H1 (cell line): ENCODE results near the gene MGAT5B. TPM values are rescaled to one million over a fixed set of nuclear protein-coding genes. Genes with fewer than 3 reads are reported as not detected.

Source experiments
- CTCF ChIA-PET: fragments of 300-600 bp; sonication (Branson Sonifier 250); formaldehyde crosslinking; loops from one replicate; lab custom pipeline; 2021; ENCODE audit not compliant: partially characterized antibody; lab: Charles Lee
- POLR2A ChIA-PET: fragments of 300-600 bp; sonication (Branson Sonifier 250); formaldehyde crosslinking; loops from one replicate; lab custom pipeline; 2021; ENCODE audit warnings: inconsistent platforms; ENCODE audit not compliant: partially characterized antibody; lab: Charles Lee
- DNase-seq, 2 experiments: peaks; one replicate each; pipeline versions ENCODE4 v3.0.0 to v3.0.0-alpha.2; 2010 to 2022; ENCODE audit warnings: low spot score in 2 of 2, low read depth in 1 of 2, mixed read lengths in 1 of 2
- FAIRE-seq: peaks from 2 replicates; lab custom pipeline; 2011; peaks lifted over from hg19 to GRCh38; lab: Jason Lieb, UNC
- H2AFZ ChIP-seq: 2 replicates; pipeline ENCODE4 v1.8.1; 2012; ENCODE audit warnings: low read length, inconsistent platforms
- H2AK5ac ChIP-seq: 2 replicates; pipeline ENCODE4 v1.6.1; 2013; ENCODE audit warnings: low read depth, low read length
- H2BK120ac ChIP-seq: replicated peaks from 2 replicates; pipeline ENCODE3; 2013; ENCODE audit warnings: low read depth, low read length, inconsistent platforms
- H2BK12ac ChIP-seq: 2 replicates; pipeline ENCODE4 v1.6.1; 2013; ENCODE audit warnings: low read depth, low read length
- H2BK15ac ChIP-seq: 2 replicates; pipeline ENCODE4 v1.6.1; 2013; ENCODE audit warnings: low read length
- H2BK20ac ChIP-seq: 2 replicates; pipeline ENCODE4 v1.6.1; 2013; ENCODE audit warnings: low read length
- H2BK5ac ChIP-seq: 2 replicates; pipeline ENCODE4 v1.6.1; 2013; ENCODE audit warnings: low read depth, low read length
- H3K14ac ChIP-seq: 2 replicates; pipeline ENCODE4 v1.6.1; 2013; ENCODE audit warnings: inconsistent platforms; ENCODE audit not compliant: insufficient read length
- H3K18ac ChIP-seq: 2 replicates; pipeline ENCODE4 v1.6.1; 2013; ENCODE audit warnings: low read length; ENCODE audit errors: extremely low read depth
- H3K23ac ChIP-seq: 2 replicates; pipeline ENCODE4 v1.6.1; 2013; ENCODE audit warnings: inconsistent platforms; ENCODE audit not compliant: insufficient read length
- H3K23me2 ChIP-seq: 2 replicates; pipeline ENCODE4 v1.6.1; 2013; ENCODE audit warnings: low read depth, low read length
- H3K27ac ChIP-seq: 2 replicates; pipeline ENCODE4 v1.6.1; 2011; ENCODE audit warnings: low read depth, low read length, inconsistent platforms
- H3K27me3 ChIP-seq, 4 experiments: replicated peaks in 1 of 4; 1 replicate in 1 of 4; 2 replicates in 3 of 4; pipeline versions ENCODE4 v1.6.1 to v1.8.1; 2011 to 2013; ENCODE audit warnings: low read length in 3 of 4, mild to moderate bottlenecking in 3 of 4, inconsistent platforms in 2 of 4, mixed read lengths in 2 of 4, moderate library complexity in 1 of 4; ENCODE audit not compliant: control insufficient read depth in 3 of 4, insufficient read depth in 3 of 4; ENCODE audit errors: extremely low read depth in 1 of 4
- H3K36me3 ChIP-seq, 4 experiments: 2 replicates each; pipeline versions ENCODE4 v1.6.1 to v1.8.1; 2011 to 2013; ENCODE audit warnings: mild to moderate bottlenecking in 4 of 4, low read length in 3 of 4, moderate library complexity in 2 of 4, control low read depth in 1 of 4, inconsistent platforms in 1 of 4; ENCODE audit not compliant: insufficient read depth in 4 of 4, control insufficient read depth in 2 of 4
- H3K4ac ChIP-seq: replicated peaks from 2 replicates; pipeline ENCODE3; 2013; ENCODE audit warnings: low read length, low read depth, mixed read lengths, inconsistent platforms; ENCODE audit not compliant: insufficient read length
- H3K4me1 ChIP-seq, 4 experiments: replicated peaks in 1 of 4; 1 replicate in 1 of 4; 2 replicates in 3 of 4; pipeline versions ENCODE4 v1.6.1 to v1.8.1; 2011 to 2013; ENCODE audit warnings: low read length in 3 of 4, inconsistent platforms in 2 of 4, mixed read lengths in 1 of 4; ENCODE audit not compliant: insufficient read depth in 4 of 4, control insufficient read depth in 3 of 4
- H3K4me2 ChIP-seq, 2 experiments: 2 replicates each; pipeline versions ENCODE4 v1.6.1 to v1.8.1; 2011 to 2013; ENCODE audit warnings: low read depth in 2 of 2, low read length in 2 of 2, control low read depth in 1 of 2, inconsistent platforms in 1 of 2, mild to moderate bottlenecking in 1 of 2; ENCODE audit not compliant: insufficient read depth in 1 of 2
- H3K4me3 ChIP-seq, 4 experiments: fragments of 200-600, 300-600 bp in 1 of 4; sonication (generic), shearing (Covaris generic), sonication (Bioruptor Twin) in 1 of 4; 2 replicates each; pipeline versions ENCODE4 v1.5.1 to v1.8.1; 2011 to 2016; ENCODE audit warnings: low read length in 4 of 4, low read depth in 3 of 4, control low read depth in 2 of 4, inconsistent platforms in 2 of 4, mild to moderate bottlenecking in 2 of 4, mixed read lengths in 1 of 4, moderate library complexity in 1 of 4; ENCODE audit not compliant: insufficient read depth in 2 of 4; ENCODE audit errors: extremely low read depth in 1 of 4
- H3K56ac ChIP-seq: replicated peaks from 2 replicates; pipeline ENCODE3; 2013; ENCODE audit warnings: low read depth, mild to moderate bottlenecking, mixed read lengths, low read length, inconsistent platforms; ENCODE audit not compliant: insufficient read length
- H3K79me1 ChIP-seq: 2 replicates; pipeline ENCODE4 v1.6.1; 2013; ENCODE audit warnings: low read depth, low read length, control low read depth
- H3K79me2 ChIP-seq, 2 experiments: 2 replicates each; pipeline versions ENCODE4 v1.6.1 to v1.8.1; 2012 to 2013; ENCODE audit warnings: low read length in 2 of 2, mild to moderate bottlenecking in 2 of 2, inconsistent platforms in 1 of 2; ENCODE audit not compliant: insufficient read depth in 2 of 2, control insufficient read depth in 1 of 2
- H3K9ac ChIP-seq, 4 experiments: replicated peaks in 1 of 4; 1 replicate in 1 of 4; 2 replicates in 3 of 4; pipeline versions ENCODE4 v1.6.1 to v1.8.1; 2011 to 2013; ENCODE audit warnings: low read depth in 3 of 4, low read length in 3 of 4, control low read depth in 2 of 4, mild to moderate bottlenecking in 2 of 4, moderate library complexity in 2 of 4, inconsistent platforms in 1 of 4; ENCODE audit errors: extremely low read depth in 1 of 4
- H3K9me3 ChIP-seq, 2 experiments: 2 replicates each; pipeline versions ENCODE4 v1.6.1 to v1.8.1; 2012 to 2013; ENCODE audit warnings: mild to moderate bottlenecking in 2 of 2, moderate library complexity in 2 of 2, control low read depth in 1 of 2, inconsistent platforms in 1 of 2, low read depth in 1 of 2, low read length in 1 of 2, mixed read lengths in 1 of 2; ENCODE audit not compliant: insufficient read depth in 2 of 2
- H4K20me1 ChIP-seq, 2 experiments: replicated peaks in 1 of 2; 2 replicates each; pipeline versions ENCODE3 to v1.8.1; 2011 to 2013; ENCODE audit warnings: inconsistent platforms in 2 of 2, low read length in 2 of 2, mild to moderate bottlenecking in 1 of 2; ENCODE audit not compliant: insufficient read depth in 2 of 2, control insufficient read depth in 1 of 2
- H4K5ac ChIP-seq: 2 replicates; pipeline ENCODE4 v1.6.1; 2013; ENCODE audit warnings: low read length, low read depth, mixed read lengths, inconsistent platforms; ENCODE audit not compliant: insufficient read length
- H4K8ac ChIP-seq: 2 replicates; pipeline ENCODE4 v1.8.0; 2013; ENCODE audit warnings: mild to moderate bottlenecking, moderate library complexity, low read length, inconsistent platforms; ENCODE audit not compliant: insufficient read depth; ENCODE audit errors: extremely low read depth
- H4K91ac ChIP-seq: replicated peaks from 2 replicates; pipeline ENCODE3; 2013; ENCODE audit warnings: low read length, mixed read lengths, inconsistent platforms; ENCODE audit not compliant: insufficient read length
- BRCA1 ChIP-seq: IDR thresholded peaks from 2 replicates; pipeline ENCODE4 v1.6.1; 2012; ENCODE audit warnings: low read depth, low read length, improper control_type of control experiment
- EP300 ChIP-seq, 2 experiments: IDR thresholded peaks; 1 replicate in 1 of 2; 2 replicates in 1 of 2; pipeline ENCODE4 v1.6.1; 2011 to 2012; ENCODE audit warnings: low read depth in 2 of 2, low read length in 2 of 2, mild to moderate bottlenecking in 2 of 2, borderline replicate concordance in 1 of 2, inconsistent platforms in 1 of 2, moderate library complexity in 1 of 2
- JUN ChIP-seq: IDR thresholded peaks from 2 replicates; pipeline ENCODE4 v1.6.1; 2011; ENCODE audit warnings: low read depth, mild to moderate bottlenecking, improper control_type of control experiment, low read length
- JUND ChIP-seq: IDR thresholded peaks from 2 replicates; pipeline ENCODE4 v1.6.1; 2011; ENCODE audit warnings: mild to moderate bottlenecking, improper control_type of control experiment, low read length
- MAX ChIP-seq: IDR thresholded peaks from 2 replicates; pipeline ENCODE4 v1.6.1; 2012; ENCODE audit warnings: inconsistent platforms
- NRF1 ChIP-seq: IDR thresholded peaks from 2 replicates; pipeline ENCODE4 v1.6.1; 2011; ENCODE audit warnings: mild to moderate bottlenecking, low read depth, low read length, improper control_type of control experiment
- SIN3A ChIP-seq, 2 experiments: IDR thresholded peaks in 1 of 2; conservative IDR thresholded peaks in 1 of 2; 2 replicates each; pipeline ENCODE4 v1.6.1; 2011 to 2012; ENCODE audit warnings: low read length in 2 of 2, improper control_type of control experiment in 1 of 2, low read depth in 1 of 2, mild to moderate bottlenecking in 1 of 2
- SP2 ChIP-seq: IDR thresholded peaks from 2 replicates; pipeline ENCODE4 v1.6.1; 2012; ENCODE audit warnings: mild to moderate bottlenecking, low read length, inconsistent platforms
- SRF ChIP-seq: IDR thresholded peaks from 2 replicates; pipeline ENCODE4 v1.6.1; 2011; ENCODE audit warnings: mild to moderate bottlenecking, low read depth, low read length, moderate library complexity
- WGBS, 2 experiments: shearing (Covaris generic) in 1 of 2; methylation state at CpG; one replicate each; pipeline versions ENCODE4 v1.1.6 to v1.1.7; 2013 to 2015; ENCODE audit warnings: low lambda C conversion rate in 2 of 2, mixed read lengths in 2 of 2, inconsistent platforms in 1 of 2, low coverage in 1 of 2, missing lambda C conversion rate in 1 of 2; ENCODE audit not compliant: insufficient replicate concordance in 2 of 2, insufficient coverage in 1 of 2, insufficient read length in 1 of 2; ENCODE audit errors: extremely low coverage in 1 of 2, missing lambda C conversion rate in 1 of 2; 5-methylcytosine and 5-hydroxymethylcytosine counted together
- polyA plus RNA-seq, 7 experiments: library from polyadenylated mRNA; depleted of rRNA in 3 of 7; stranded (reverse) in 5 of 7; unstranded in 2 of 7; fragments of >200 nt in 5 of 7; fragments of 200-250 nt in 2 of 7; gene quantifications; 1 replicate in 5 of 7; 2 replicates in 1 of 7; 4 replicates in 1 of 7; pipeline versions ENCODE4 v1.2.1 to v1.2.3, GENCODE V29; 2011 to 2013; ENCODE audit warnings: missing spikeins in 2 of 7, mixed read lengths in 2 of 7
- total RNA-seq: library from RNA; stranded (reverse); fragmentation: NEBNext Ultra II Directional; extraction: Animal tissue kit (Norgen Biotek cat#: 25700); gene quantifications from 2 replicates; pipeline ENCODE4 v1.2.1, GENCODE V29; 2021

The MGAT5B gene
- total and polyA plus RNA-seq, 2 of the 8 experiments (the other 6 are each of a cell fraction or from before 2014, with no cell fraction given): 7.9 to 8.2 TPM

DNA sequence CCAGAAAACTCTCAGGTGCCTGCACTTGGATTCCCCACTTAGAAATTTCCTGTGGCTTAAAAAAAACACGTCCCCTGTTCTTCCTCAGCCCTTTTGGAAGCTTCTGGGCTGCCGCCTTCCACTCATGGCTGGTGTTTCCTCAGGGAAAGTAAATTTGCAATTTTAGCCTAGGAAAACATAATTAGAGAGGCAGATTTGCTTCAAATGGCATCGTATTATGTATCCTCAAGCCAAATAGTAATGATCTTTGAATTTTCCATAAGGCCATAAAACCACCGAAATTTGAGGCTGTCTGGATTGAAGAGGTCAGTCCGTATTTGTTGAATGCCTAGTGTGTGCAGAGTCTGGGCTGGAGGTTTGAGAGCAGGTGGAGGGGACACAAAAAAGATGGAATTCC, 17.7 kb downstream of the MGAT5B start:
- Histone ChIP-seq H2BK20ac (no peak overlapping the region), H3K4me3 (no peak overlapping the region), H2AFZ (no peak overlapping the region), H3K4me2 (0 out of 4 replicates have a peak overlapping the region, but pooled peaks of 1 of the 2 experiments have one; percentile 24), H2BK12ac (no peak overlapping the region), H3K4me1 (peaks cover 0 to 13% (median 7%) of the 10 kb centered on the region in 4 experiments; a peak in 6 of 7 replicates), H4K91ac (no peak overlapping the region), H2AK5ac (no peak overlapping the region), H4K5ac (no peak overlapping the region)
- CTCF ChIA-PET: interaction anchor here (0.6 to 8.4 kb wide), 2 partner anchors 17 to 161 kb away, joined by 5 to 70 read pairs; partner anchors contain the start of gene MGAT5B
- TF ChIP-seq BRCA1 (no peak), JUND (no peak), SP2 (no peak), MAX (no peak), SIN3A (conservative IDR thresholded peaks at IDR 0.05 in 1 of 2, IDR thresholded peaks at IDR 0.05 in 1 of 2; ENCODE audit: low read depth in 1 of 2, low read length in 2 of 2) (no peak), NRF1 (no peak), SRF (no peak), EP300 (IDR thresholded peaks at IDR 0.05; ENCODE audit: borderline replicate concordance in 1 of 2, low read depth in 2 of 2, low read length in 2 of 2) (no peak), JUN (no peak)
- TF ChIP-seq, all 59 proteins: peak for 0
- H2BK15ac ChIP-seq: no peak overlapping the region
- H3K56ac ChIP-seq: no peak overlapping the region
- POLR2A ChIA-PET: no interaction called here
- H4K20me1 ChIP-seq: peaks cover 0 to 2% of the 10 kb centered on the region in 2 experiments
- no peaks in the 10 kb centered on the region for H3K79me2 ChIP-seq
- no peak overlapping the region for H3K14ac ChIP-seq
- no peak overlapping the region for H3K23ac ChIP-seq
- no peak overlapping the region for H3K9ac ChIP-seq
- no peak overlapping the region for H3K18ac ChIP-seq
- H3K4ac ChIP-seq: no peak overlapping the region
- 0 out of 2 replicates have a peak overlapping the region, but pooled peaks have one; percentile 85 for H4K8ac ChIP-seq
- 83% methylated on average over 5 of the region's 5 CpGs; no CpG with 5 or more reads in 1 of the 2 experiments for WGBS, 2 experiments
- H3K9me3 ChIP-seq: no peaks in the 10 kb centered on the region
- no peaks in the 10 kb centered on the region for H3K27me3 ChIP-seq
- peaks cover 2% of the 10 kb centered on the region; the same call in 1 of the 2 replicates for H3K79me1 ChIP-seq
- no peaks in the 10 kb centered on the region for H3K36me3 ChIP-seq
- H2BK5ac ChIP-seq: no peak overlapping the region
- DNase-seq: no peak
- no peak overlapping the region for H3K27ac ChIP-seq
- no peak overlapping the region for H2BK120ac ChIP-seq
- no peak for FAIRE-seq
- no peaks in the 10 kb centered on the region for H3K23me2 ChIP-seq
